Fibroblast of pulmonary artery (primary cell): ENCODE results near the gene SUMO1.
"Not testable (repeated sequence)": the region's sequence is repeated elsewhere in the genome, so short reads cannot be mapped to it uniquely, and the experiment has no call there.

Experiments
- DNase-seq: peaks from one replicate; pipeline ENCODE4 v3.0.0-alpha.2; 2010; ENCODE audit warnings: low read depth
- H3K4me3 ChIP-seq: replicated peaks from 2 replicates; pipeline ENCODE4 v1.5.1; 2011; ENCODE audit warnings: low read depth, mild to moderate bottlenecking, control low read depth, low read length, moderate library complexity
- CTCF ChIP-seq: IDR thresholded peaks from 2 replicates; pipeline ENCODE4 v1.5.1; 2011; ENCODE audit warnings: mild to moderate bottlenecking, control low read depth, low read length, inconsistent platforms; ENCODE audit errors: missing control alignments

SUMO1 gene

GRCh38 chr2:202238234-202239197, at the start of gene SUMO1:
Gene SUMO1, minus strand, starts transcription at chr2:202238597. Its CDS starts 146 bp downstream, at chr2:202238451.
- no peak for TF ChIP-seq CTCF
- H3K4me3 ChIP-seq = peak within 1 kb of the TSS; percentile 97

GRCh38 chr2:202286595-202286994, 48.2 kb upstream of the SUMO1 start:
- DNase-seq = no peak
- no peak for TF ChIP-seq CTCF
- H3K4me3 ChIP-seq = no peak overlapping the region

More at GRCh38 chr2:202238234-202239197, at the start of gene SUMO1:
- DNase-seq = peak; percentile 89

DNA sequence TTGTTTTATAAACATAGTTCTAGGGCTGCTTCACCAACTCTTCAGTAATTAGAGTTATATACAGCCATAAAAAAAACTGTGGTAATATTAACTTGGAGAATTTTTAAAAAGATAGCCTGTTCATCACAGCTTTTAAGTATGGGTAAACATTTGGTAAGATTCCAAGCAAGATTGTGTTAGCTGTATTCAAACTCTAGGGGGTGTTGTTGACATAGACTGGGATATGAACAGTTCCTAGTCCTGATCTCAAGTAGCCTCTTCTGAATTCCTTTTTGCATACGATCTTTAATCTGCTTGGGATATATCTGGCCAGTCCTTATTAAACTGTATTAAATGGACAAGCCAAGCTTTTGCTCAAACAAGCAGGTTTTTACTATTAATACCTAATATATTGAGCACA, 40.5 kb upstream of the SUMO1 start:
- peak; percentile 88 for DNase-seq
- TF ChIP-seq CTCF = peak; percentile 83
- H3K4me3 ChIP-seq = peak overlapping the region; percentile 8

GRCh38 chr2:202278036-202278760, 39.8 kb upstream of the SUMO1 start:
- H3K4me3 ChIP-seq = peak overlapping the region; percentile 8
- DNase-seq = peak; percentile 76
- no peak for TF ChIP-seq CTCF

DNA sequence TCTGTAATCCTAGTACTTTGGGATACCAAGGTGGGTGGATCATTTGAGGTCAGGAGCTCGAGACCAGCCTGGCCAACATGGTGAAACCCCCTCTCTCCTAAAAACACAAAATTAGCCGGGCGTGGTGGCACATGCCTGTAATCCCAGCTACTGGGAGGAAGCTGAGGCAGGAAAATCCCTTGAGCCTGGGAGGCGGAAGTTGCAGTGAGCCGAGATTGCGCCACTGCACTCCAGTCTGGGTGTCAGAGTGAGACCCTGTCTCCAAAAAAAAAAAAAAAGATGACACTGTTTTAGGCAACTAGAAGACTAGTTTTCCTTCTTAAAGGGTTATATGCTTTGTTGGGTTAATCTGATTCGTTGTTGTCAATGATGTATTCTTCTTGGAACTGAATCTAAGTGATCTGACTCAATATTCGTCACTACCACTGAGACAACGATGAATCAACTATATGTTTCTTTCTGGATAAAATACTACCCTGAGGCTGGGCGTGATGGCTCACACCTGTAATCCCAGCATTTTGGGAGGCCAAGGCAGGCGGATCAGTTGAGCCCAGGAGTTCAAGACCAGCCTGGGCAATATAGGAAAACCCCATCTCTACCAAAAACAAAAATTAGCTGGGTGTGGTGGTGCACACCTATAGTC, 37.8 kb upstream of the SUMO1 start:
- H3K4me3 ChIP-seq = not testable (repeated sequence)
- peak; percentile 62 for DNase-seq

DNA sequence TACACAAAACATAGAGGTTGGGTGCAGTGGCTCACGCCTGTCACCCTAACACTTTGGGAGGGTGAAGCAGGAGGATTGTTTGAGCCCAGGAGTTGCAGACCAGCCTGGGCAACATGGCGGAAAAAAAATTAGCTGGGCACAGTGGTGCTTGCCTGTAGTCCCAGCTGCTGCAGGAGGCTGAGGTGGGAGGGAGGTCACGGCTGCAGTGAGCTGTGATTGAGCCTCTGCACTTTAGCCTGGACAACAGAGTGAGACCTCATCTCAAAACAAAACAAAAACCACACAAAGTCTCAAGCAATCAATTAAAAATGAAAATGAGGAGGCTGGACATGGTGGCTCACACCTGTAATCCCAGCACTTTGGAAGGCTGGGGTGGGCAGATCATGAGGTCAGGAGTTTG, 32.1 kb upstream of the SUMO1 start:
- DNase-seq = no peak
- H3K4me3 ChIP-seq = no peak overlapping the region
- no peak for TF ChIP-seq CTCF

- no peak overlapping the region for H3K4me3 ChIP-seq
- no peak for DNase-seq
Measured at GRCh38 chr2:202269585-202269984, 31.2 kb upstream of the SUMO1 start.

More at GRCh38 chr2:202269585-202269984, 31.2 kb upstream of the SUMO1 start:
- TF ChIP-seq CTCF = no peak
